Cardiac atrium fibroblast (primary cell): Measurements from ENCODE around the gene WIPI1. TPM values are rescaled to one million over a fixed set of nuclear protein-coding genes. Genes with fewer than 3 reads are reported as not detected.

ENCODE experiments used
- total RNA-seq: library from RNA; depleted of rRNA; stranded (reverse); fragments of >200 nt; gene quantifications from 2 replicates; pipeline ENCODE4 v1.2.3, GENCODE V29; 2015

Gene WIPI1, protein sequence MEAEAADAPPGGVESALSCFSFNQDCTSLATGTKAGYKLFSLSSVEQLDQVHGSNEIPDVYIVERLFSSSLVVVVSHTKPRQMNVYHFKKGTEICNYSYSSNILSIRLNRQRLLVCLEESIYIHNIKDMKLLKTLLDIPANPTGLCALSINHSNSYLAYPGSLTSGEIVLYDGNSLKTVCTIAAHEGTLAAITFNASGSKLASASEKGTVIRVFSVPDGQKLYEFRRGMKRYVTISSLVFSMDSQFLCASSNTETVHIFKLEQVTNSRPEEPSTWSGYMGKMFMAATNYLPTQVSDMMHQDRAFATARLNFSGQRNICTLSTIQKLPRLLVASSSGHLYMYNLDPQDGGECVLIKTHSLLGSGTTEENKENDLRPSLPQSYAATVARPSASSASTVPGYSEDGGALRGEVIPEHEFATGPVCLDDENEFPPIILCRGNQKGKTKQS
- 123 and 125 TPM in 2 replicates for total RNA-seq

GRCh38 chr17:68457168-68457538 lies at the start of gene WIPI1:
WIPI1 (minus strand) TSS chr17:68457496; CDS start chr17:68457421, 75 bp downstream.

Other genes with a start within 250 kb of the WIPI1 start
- gene AMZ2, start 209.5 kb downstream of the WIPI1 start, total RNA-seq: 64.3 and 68.5 TPM in 2 replicates
- 0.90 TPM in 1 of 2 replicates, not detected in the other for gene SLC16A6, start 166.4 kb downstream of the WIPI1 start, total RNA-seq
- 1.8 and 4.9 TPM in 2 replicates for gene ARSG, start 166.0 kb downstream of the WIPI1 start, total RNA-seq
- gene PRKAR1A, start 54.9 kb upstream of the WIPI1 start, total RNA-seq: 129 and 138 TPM in 2 replicates
- gene FAM20A, start 143.9 kb upstream of the WIPI1 start, total RNA-seq: 2.2 and 2.9 TPM in 2 replicates